HG03571 (cell line): ENCODE measurements around the gene TMEM147.
"Not testable (repeated sequence)": the region's sequence is repeated elsewhere in the genome, so short reads cannot be mapped to it uniquely, and the experiment has no call there.

Source experiments
- ATAC-seq: cut with Tn5 transposase; IDR thresholded peaks from one replicate; pipeline ENCODE4 v1.9.1; 2021; ENCODE audit not compliant: unreplicated experiment

TMEM147 gene

DNA sequence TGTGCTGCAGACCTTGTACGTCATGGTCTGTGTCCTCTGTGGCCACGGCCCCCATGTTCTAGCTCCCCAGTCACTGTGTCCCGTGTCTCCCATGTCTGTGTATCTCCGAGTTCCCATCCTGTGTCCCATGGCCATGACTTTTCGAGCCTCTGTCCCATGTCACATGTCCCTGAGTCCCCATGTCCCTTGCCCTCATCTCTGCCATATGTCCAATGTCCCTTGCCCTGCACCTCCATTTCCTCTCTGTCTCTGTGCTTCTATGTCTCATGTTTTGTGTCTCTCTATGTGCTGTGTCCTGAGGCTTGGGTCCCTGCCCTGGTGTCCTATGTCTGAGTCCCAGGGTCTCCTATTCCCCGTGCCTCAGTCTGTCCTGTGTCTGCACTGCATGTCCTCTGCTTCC lies 16.0 kb downstream of the TMEM147 start:
- ATAC-seq = no peak

DNA sequence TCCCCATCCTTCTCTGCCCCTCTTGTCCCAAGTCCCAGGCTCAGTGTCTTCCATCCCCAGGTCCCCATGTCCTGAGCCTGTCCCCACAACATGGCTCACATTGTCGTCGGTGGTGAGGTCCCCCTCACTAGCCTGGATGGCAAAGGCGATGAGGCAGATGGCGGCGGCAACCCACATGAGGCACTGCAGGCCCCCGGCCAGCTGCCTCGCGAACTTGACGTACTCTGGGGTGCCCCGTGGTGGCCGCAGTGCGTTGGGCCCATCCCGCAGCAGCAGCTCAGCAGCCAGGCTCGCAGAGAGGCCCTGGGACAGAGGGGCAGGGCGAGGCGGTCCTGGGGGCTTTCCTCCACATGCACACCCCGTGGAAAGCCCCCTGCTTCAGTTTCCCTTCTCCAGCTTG lies 16.9 kb downstream of the TMEM147 start:
- no peak for ATAC-seq

DNA sequence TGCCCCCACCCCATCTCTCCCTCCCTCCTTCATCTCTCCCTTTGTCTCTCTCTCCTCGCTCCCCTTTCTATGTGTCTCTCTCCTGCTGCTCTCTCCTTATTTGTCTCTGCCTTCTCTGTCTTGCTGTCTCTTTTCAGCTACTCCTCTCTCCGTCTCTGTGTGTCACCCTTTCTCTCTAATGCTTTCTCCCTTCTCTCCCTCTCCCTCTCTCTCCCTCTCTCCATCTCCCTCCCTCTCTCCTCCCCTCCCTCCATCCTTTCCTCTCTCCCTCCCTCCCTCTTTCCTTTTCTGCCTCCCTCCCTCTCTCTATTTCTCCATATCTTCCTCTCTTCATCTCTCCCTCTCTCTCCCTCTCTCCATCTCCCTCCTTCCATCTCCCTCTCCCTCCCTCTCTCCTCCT lies 17.4 kb downstream of the TMEM147 start:
- ATAC-seq = no peak

DNA sequence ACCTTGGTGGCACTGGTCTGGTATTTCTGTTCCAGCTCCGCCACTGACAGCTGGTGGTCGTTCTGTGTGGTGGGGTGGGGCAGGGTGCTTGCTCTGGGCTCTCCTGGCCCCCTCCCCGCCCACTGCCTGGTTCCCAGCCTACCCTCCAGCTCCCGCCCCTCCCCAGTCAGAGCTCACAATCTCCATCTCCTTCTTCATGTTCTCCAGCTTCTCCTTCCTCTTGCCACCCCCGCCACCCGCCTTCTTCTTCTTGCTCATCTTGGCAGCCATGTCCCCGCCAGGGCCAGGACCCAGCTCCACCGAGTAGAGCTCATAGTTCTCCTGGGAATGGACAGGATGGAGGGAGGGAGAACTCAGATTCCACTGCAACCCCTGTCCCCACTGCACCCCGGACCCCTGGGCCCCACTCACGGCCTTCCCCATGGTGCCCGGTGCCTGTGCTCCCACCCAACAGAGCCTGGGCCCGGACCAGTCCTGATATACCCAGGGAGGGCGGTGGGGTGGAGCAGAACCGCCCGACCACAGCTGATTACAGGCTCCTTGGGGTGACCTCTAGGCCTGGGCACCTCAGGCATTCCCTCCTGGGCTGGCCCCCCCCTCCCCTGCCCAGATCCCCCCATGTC lies 17.9 kb downstream of the TMEM147 start, which contains the start of gene ATP4A:
Gene ATP4A (minus strand): TSS at position 452 of the 623 bp plus-strand sequence. CDS start 29 bp downstream, at position 423.
- no peak for ATAC-seq

DNA sequence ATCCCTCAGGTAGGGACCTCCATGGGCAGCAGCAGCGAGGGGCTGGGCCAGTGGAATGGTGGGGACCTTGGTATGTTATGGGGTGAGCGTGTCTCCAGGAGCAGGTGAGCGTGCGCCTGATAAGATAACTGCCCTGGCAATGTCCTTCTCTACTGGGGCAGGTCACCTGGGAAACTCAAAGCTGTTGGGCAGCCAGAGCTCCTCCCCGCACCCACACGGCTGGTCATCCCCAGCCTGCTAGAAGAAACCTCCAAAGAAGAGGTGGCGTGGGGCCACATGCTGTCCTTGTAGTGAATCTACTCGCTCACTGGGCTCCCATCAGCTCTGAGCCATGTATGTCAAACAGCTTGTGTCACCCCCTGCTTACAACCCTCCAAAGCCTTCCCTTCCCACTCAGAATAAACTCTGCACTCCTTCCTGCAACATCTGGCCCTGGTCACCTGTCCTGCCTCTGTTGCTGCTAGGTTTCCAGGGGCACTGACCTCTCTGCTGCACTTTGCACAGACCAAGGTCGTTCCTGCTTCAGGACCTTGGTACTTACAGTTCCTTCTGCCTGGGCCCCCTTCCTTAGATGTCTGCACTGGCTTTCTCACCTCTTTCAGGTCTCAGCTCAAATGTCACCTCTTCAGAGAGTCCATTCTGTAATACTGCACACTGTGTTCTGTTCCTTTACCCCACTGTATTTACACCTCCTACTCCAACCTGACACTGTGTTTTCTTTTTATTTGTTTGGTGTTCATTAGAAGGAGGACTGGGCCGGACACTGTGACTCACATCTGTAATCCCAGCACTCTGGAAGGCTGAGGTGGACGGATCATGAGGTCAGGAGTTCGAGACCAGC lies 19.8 kb downstream of the TMEM147 start:
- no peak for ATAC-seq

DNA sequence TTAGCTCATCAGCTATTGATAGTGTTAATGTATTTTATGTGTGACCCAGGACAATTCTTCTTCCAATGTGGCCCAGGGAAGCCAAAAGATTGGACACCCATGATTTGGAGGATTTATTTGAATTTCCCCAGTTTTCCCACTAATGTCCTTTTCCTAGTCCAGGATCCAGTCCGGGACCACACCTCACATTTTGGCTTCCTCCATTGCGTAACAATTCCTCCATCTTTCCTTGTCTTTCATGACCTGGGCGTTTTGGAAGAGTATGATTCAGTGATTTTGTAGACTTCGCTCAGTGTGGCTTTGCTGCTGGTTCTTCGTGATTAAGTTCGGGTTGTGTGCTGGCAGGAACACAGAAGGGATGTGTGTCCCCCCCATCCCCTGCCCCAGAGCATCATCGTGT lies 21.3 kb downstream of the TMEM147 start:
- ATAC-seq = no peak

DNA sequence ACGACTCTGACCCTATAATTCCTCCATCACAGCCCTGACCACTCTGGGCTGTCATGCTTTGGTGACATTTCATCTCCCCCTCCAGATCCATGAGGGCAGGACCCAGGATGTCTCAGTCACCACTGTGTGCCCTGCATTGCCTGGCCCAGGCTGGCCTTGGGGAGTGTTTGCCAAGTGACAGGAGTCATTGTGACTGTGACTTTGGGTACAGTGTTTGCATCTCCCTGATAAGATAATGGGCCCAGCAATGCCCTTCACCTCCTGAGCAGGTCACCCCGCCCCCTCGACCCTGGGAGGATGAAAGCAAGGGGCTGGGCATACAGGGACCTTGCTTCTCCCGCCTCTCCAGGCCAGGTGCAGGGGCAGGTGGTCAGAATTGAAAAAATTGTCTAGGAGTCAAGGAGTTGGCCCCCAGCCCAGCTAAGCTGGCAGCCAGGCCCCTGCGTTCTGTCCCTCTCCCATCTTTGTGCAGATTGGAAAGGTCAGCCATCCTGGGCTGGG lies 23.9 kb downstream of the TMEM147 start:
- ATAC-seq = no peak

DNA sequence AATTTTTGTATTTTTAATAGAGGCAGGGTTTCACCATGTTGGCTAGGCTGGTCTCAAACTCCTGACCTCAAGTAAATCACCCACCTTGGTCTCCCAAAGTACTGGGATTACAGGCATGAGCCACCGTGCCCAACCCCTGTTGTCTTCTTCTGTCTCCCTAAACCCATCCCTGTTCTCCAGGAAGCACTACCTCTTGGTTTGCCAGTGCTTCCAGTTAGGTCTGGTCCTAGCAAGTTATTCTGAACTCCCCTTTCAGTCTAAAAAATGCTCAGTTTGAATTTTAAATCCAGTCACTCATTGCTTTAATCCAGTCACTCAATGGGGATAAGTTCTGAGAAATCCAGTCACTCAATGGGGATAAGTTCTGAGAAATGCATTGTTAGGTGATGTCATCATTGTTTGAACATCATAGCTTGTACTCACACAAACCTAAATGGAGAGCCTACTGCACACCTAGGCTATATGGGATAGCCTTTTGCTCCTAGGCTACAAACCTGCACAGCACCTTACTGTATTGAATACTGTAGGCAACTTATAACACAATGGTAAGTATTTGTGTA lies 26.1 kb downstream of the TMEM147 start:
- ATAC-seq = no peak

DNA sequence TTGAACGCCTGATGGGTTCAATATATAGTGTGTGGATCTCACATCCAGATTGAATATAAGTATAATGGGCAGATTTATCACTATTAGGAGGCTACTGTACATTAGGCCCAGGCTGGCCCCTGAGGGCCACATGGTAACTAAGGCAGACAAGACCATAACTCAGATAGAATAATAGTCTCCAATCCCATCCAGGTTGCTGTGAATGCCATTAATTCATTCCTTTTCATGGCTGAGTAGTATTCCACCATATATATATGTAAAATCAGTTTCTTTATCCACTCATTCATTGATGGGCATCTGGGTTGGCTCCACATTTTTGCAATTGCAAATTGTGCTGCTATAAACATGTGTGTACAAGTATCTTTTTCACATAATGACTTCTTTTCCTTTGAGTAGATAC lies 32.5 kb downstream of the TMEM147 start:
- no peak for ATAC-seq

DNA sequence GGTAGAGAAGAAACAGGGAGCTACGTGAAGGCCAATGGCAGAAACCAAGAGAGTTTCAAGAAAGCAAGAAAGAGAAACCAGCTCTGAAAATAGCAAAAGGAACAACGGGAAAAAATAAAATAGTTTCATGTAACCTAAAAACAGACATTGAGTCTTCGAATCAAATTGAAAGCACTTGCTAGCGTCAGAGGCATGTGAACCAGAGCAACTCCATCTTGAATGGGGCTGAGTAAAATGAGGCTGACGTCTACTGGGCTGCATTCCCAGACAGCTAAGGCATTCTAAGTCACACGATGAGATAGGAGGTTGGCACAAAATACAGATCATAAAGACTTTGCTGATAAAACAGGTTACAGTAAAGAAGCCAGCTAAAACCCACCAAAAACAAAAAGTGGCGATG lies 33.3 kb downstream of the TMEM147 start:
- ATAC-seq = no peak

DNA sequence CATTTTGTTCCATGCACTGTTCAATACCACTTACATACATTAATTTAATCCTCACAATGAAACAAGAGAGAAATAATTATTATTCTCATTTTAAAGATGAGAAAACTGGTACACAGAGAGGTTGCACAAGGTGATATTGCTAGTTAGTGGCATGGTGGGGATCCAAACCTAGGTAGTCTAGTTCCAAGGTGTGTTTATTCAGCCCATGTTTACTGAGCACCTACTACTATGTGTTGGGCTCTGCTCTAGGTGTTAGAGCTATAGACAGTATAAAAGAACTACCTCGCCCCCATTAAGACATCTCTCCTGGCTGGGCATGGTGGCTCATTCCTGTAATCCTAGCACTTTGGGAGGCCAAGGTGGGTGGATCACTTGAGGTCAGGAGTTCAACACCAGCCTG lies 37.3 kb downstream of the TMEM147 start:
- no peak for ATAC-seq

DNA sequence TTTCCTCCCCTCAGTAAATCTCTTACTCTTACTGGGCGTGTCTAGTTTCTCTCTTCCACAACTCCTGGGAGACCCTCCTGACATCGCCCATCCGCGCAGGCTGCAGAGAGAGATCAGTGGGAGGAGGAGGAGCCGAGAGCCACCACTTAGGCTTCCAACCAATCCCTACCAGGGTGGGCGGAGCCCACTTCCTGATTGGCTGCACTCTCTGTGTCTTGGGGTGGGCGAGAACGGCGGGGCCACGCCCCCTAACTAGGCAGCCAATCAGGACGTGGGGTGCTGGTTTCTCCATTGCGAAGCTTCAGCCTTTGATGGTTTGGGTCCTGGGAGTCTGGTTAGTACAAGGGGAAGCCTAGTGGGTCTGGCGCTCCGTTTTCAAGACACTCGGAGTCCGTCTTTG lies 40.4 kb downstream of the TMEM147 start, which contains the start of gene PMIS2:
Gene PMIS2 (plus strand): TSS at position 326 of the 400 bp plus-strand sequence. CDS start 87 bp downstream, outside the sequence.
- no peak for ATAC-seq

DNA sequence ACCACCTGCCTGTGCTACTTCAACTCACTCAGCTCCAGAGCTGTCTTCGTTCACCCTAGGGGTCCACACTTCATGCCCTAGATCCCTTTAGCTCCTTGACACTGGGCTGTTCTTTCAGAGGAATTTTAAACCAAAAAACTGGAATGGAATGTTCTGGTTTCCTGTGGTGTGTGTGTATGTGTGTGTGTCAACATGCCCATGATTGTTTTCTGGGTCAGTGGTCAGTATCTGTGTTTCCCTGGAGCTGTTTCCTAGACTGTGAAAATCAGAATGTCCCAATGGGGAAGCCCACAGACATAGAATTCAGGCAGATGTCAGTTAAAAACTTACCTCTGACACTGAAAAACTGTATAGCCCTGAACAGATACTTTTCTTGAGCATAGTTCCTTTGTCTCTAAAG lies 41.9 kb downstream of the TMEM147 start:
- ATAC-seq = no peak

DNA sequence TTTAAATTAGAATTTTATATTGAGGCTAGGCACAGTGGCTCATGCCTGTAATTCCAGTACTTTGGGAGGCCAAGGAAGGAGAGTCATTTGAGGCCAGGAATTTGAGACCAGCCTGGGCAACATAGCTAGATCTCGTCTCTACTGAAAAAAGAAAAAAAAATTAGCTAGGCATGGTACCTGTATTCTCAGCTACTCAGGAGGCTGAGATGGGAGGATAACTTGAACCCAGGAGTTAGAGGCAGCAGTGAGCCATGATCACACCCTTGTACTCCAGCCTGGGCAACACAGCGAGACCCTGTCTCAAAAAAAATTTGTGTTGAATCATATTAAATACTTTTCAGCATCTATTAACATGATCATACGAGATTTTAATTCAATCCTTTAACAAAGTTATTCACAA lies 45.4 kb downstream of the TMEM147 start:
- ATAC-seq = no peak

DNA sequence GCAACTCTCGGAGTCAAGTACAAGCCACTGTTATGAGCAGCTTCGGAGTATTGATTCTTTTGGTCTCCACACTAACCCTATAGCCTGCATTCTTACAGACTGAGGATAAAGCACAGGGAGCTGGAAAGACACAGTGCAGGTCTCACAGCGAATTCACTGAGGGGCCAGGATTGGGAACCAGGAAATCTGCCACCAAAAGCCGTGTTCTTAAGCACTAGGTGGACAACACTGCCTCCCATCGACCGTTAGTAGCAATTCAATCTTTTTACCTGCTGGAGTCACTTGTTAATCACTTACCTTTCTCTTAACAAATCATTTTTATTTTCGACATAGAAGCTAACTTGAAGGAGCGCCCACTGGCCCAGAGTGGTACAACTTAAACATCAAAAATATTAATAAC lies 46.8 kb downstream of the TMEM147 start:
- no peak for ATAC-seq

DNA sequence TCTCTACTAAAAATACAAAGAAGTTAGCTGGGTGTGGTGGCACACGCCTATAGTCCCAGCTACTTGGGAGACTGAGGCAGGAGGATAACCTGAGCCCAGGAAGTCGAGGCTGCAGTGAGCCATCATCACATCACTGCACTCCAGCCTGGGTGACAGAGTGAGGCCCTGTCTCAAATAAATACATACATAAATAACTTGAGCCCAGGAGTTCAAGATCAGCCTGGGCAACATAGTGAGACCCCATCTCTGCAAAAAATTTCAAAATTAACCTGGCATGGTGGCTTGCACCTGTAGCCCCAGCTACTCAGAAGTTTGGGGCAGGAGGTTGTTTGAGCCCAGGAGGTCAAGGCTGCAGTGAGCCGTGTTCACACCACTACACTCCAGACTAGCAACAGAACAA lies 49.6 kb downstream of the TMEM147 start:
- ATAC-seq = not testable (repeated sequence)

DNA sequence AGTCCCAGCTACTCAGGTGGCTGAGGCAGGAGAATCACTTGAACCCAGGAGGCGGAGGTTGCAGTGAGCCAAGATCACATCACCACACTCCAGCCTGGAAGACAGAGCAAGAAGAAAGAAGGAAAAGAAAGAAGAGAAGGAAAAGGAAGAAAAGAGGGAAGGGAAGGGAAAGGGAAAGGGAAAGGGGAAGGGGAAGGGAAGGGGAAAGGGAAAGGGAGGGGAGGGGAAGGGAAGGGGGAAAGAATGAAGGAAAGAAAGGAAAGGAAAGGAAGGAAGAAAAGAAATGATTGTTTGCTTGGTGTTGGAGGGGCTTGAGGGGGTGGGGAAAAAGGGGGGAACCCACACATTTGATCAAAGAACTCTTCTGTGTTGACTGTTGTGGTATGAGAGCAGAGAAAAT lies 50.5 kb downstream of the TMEM147 start:
- no peak for ATAC-seq

DNA sequence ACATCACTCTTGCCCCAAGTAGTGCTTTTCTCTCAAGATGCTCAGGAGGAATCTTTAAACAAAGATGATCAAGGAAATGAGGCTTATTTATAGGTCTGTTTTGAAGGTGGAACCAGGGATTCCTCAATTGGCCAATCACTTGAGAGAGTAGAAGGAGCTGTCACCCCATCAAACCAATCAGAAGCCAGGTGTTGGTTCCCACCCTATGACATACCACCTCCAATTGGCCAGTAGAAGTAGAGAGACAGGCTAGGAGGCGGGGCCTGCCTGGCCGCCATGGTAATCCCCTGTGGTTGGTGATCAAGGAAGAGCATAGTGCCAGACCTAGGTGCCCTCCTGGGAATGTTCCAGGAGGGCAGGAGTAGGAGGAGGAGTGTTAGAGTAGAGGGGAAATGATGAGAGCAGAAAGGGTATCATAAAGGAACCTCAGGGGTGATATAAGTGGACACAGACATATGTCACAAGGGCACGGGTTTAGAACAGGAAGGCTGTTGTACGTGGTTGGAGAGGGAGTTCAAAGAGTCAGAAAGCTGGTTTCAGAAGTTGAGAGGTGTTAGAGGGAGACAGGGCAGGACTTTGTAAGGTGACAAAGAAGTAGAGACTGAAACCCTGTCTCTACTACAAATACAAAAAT lies 51.1 kb downstream of the TMEM147 start:
- ATAC-seq = no peak
